Measurements from ENCODE around the gene TMEM178A. TPM values are rescaled to one million over a fixed set of nuclear protein-coding genes. Genes with fewer than 3 reads are reported as not detected.

The TMEM178A gene
- total RNA-seq, 1 donor: 0.72 TPM

DNA sequence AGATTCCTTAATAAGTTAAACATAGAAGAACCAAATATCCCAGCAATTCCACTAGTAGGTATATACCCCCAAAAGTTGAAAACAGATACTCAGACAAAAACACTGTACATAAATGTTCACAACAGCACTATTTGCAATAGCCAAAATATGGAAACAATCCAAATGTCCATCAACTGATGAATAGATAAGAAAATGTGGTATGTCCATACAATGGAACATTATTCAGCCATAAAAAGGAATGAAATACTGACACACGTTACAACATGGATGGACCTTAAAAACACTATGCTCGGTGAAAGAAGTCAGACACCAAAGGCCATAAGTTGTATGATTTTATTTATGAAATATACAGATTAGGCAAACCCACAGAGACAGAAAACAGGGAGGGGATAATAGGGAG lies 12.5 kb downstream of the TMEM178A start:
- no peaks in the 10 kb centered on the region for H4K20me1 ChIP-seq (ENCODE audit: insufficient read depth, low read length)
- H3K27me3 ChIP-seq (ENCODE audit: insufficient read depth, low read length): peaks cover 15% of the 10 kb centered on the region
- no peak overlapping the region for H3K4me3 ChIP-seq (ENCODE audit: insufficient read depth, low read length)
- TF ChIP-seq, protein P1, sequence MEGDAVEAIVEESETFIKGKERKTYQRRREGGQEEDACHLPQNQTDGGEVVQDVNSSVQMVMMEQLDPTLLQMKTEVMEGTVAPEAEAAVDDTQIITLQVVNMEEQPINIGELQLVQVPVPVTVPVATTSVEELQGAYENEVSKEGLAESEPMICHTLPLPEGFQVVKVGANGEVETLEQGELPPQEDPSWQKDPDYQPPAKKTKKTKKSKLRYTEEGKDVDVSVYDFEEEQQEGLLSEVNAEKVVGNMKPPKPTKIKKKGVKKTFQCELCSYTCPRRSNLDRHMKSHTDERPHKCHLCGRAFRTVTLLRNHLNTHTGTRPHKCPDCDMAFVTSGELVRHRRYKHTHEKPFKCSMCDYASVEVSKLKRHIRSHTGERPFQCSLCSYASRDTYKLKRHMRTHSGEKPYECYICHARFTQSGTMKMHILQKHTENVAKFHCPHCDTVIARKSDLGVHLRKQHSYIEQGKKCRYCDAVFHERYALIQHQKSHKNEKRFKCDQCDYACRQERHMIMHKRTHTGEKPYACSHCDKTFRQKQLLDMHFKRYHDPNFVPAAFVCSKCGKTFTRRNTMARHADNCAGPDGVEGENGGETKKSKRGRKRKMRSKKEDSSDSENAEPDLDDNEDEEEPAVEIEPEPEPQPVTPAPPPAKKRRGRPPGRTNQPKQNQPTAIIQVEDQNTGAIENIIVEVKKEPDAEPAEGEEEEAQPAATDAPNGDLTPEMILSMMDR (IDR thresholded peaks at IDR 0.05; ENCODE audit: extremely low read depth, low read depth, low read length): no peak
- no peak overlapping the region for H3K4me2 ChIP-seq (ENCODE audit: insufficient read depth, low read length)
- H3K27ac ChIP-seq (ENCODE audit: low read depth, low read length): no peak overlapping the region
- H3K4me1 ChIP-seq (ENCODE audit: insufficient read depth, low read length): no peaks in the 10 kb centered on the region
- no peak overlapping the region for H2AFZ ChIP-seq (ENCODE audit: low read length)
- H3K79me2 ChIP-seq (ENCODE audit: insufficient read depth, low read length): no peaks in the 10 kb centered on the region
- no peaks in the 10 kb centered on the region for H3K36me3 ChIP-seq (ENCODE audit: insufficient read depth, low read length)
- DNase-seq (ENCODE audit: insufficient read length, low spot score, missing footprints): no peak
- H3K9me3 ChIP-seq (ENCODE audit: low read depth, low read length): no peaks in the 10 kb centered on the region

DNA sequence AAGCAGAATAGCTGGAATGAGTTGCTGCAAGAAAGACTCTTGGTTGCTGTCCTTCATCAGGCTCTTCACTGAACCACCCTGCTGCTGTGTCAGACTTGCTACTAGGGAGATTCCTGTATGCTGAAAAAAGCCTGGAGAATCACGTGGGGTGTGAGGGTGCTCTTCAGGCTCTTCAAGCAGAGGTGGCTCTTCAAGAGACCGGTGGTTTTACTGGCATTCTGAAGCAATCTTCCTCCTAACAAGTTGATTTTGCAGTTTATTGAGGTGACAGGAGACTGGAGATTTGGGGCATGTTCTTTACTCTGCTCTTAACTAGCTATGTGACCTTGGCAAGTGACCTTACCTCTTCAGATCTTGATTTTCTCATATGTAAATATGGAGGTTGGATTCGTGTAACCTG lies 14.1 kb downstream of the TMEM178A start:
- no peaks in the 10 kb centered on the region for H3K79me2 ChIP-seq (ENCODE audit: insufficient read depth, low read length)
- no peak for DNase-seq (ENCODE audit: insufficient read length, low spot score, missing footprints)
- H3K4me3 ChIP-seq (ENCODE audit: insufficient read depth, low read length): no peak overlapping the region
- no peaks in the 10 kb centered on the region for H3K9me3 ChIP-seq (ENCODE audit: low read depth, low read length)
- H2AFZ ChIP-seq (ENCODE audit: low read length): no peak overlapping the region
- H3K27ac ChIP-seq (ENCODE audit: low read depth, low read length): no peak overlapping the region
- peaks cover 3% of the 10 kb centered on the region for H3K27me3 ChIP-seq (ENCODE audit: insufficient read depth, low read length)
- no peaks in the 10 kb centered on the region for H4K20me1 ChIP-seq (ENCODE audit: insufficient read depth, low read length)
- TF ChIP-seq, protein P1 (IDR thresholded peaks at IDR 0.05; ENCODE audit: extremely low read depth, low read depth, low read length): no peak
- H3K36me3 ChIP-seq (ENCODE audit: insufficient read depth, low read length): no peaks in the 10 kb centered on the region
- no peaks in the 10 kb centered on the region for H3K4me1 ChIP-seq (ENCODE audit: insufficient read depth, low read length)
- H3K4me2 ChIP-seq (ENCODE audit: insufficient read depth, low read length): no peak overlapping the region

DNA sequence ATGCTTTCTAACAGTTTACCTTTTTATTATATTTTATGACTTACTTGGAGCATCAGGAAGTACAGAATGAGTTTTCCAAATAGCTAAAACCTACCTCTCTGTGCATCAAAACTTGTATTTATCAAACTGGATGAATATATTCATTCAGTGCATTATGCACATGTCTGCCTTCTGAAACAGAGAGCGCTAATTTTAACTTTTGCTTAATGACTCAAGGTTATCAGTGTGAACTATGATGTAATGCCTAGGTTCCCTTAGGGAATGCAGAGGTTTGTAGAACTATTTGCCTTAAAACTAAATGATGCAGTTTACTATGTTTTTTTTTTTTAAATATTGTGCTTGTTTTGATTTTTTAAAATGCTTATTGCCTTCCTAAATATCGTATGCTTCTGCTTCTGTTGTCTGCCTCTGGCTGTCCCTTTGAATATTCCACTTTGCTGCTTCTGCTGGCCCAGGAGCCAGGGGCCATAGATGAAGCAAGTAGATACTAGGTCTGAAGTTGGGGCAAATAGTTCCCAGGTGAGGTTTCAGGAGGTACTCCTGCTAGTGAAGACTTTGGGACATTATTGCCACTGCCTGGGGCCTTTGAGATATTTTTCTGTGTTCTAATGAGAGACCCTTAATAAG lies 16.5 kb downstream of the TMEM178A start:
- H4K20me1 ChIP-seq (ENCODE audit: insufficient read depth, low read length): no peaks in the 10 kb centered on the region
- H3K4me3 ChIP-seq (ENCODE audit: insufficient read depth, low read length): no peak overlapping the region
- H3K27ac ChIP-seq (ENCODE audit: low read depth, low read length): no peak overlapping the region
- H3K4me2 ChIP-seq (ENCODE audit: insufficient read depth, low read length): no peak overlapping the region
- no peaks in the 10 kb centered on the region for H3K36me3 ChIP-seq (ENCODE audit: insufficient read depth, low read length)
- TF ChIP-seq, protein P1 (IDR thresholded peaks at IDR 0.05; ENCODE audit: extremely low read depth, low read depth, low read length): no peak
- no peaks in the 10 kb centered on the region for H3K9me3 ChIP-seq (ENCODE audit: low read depth, low read length)
- peaks cover 3% of the 10 kb centered on the region for H3K27me3 ChIP-seq (ENCODE audit: insufficient read depth, low read length)
- H2AFZ ChIP-seq (ENCODE audit: low read length): no peak overlapping the region
- H3K4me1 ChIP-seq (ENCODE audit: insufficient read depth, low read length): no peaks in the 10 kb centered on the region
- H3K79me2 ChIP-seq (ENCODE audit: insufficient read depth, low read length): no peaks in the 10 kb centered on the region
- DNase-seq (ENCODE audit: insufficient read length, low spot score, missing footprints): no peak

DNA sequence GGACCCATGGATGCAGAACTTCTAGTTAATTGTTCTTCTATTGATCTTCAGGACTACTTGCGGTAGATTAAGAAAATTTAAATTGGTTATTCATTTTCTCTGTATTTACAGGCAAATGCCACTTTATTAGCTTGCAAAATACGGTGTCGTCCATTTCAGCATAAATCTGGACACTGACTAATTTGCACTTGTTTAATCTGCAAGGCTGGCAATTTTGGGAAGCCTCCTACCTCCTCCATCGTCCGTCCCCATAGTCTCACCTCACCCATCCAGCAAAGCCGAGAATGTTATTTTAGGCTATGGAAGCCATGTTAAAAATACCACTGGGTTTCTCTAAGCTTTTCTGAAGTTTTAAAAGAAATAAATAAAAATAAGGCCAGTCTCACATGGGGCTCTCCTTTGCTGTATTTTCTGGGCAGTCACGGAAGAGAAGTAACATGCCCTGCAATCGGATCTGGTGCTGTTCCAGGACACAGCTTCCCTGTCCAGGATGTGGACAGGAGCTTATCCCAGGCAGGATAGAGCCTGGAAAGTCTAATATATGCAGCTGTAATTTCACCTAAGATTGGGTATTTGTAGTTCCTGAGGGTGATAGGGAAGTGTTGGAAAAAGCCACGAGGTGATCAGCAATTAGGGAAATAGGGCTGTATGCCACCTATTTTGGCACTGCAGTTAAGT lies 17.4 kb downstream of the TMEM178A start:
- TF ChIP-seq, protein P1 (IDR thresholded peaks at IDR 0.05; ENCODE audit: extremely low read depth, low read depth, low read length): no peak
- Histone ChIP-seq H3K4me2 (ENCODE audit: insufficient read depth, low read length) (no peak overlapping the region), H3K4me1 (ENCODE audit: insufficient read depth, low read length) (no peaks in the 10 kb centered on the region), H3K27me3 (ENCODE audit: insufficient read depth, low read length) (no peaks in the 10 kb centered on the region), H2AFZ (ENCODE audit: low read length) (no peak overlapping the region), H3K27ac (ENCODE audit: low read depth, low read length) (no peak overlapping the region), H3K79me2 (ENCODE audit: insufficient read depth, low read length) (no peaks in the 10 kb centered on the region), H3K4me3 (ENCODE audit: insufficient read depth, low read length) (no peak overlapping the region), H3K36me3 (ENCODE audit: insufficient read depth, low read length) (no peaks in the 10 kb centered on the region), H3K9me3 (ENCODE audit: low read depth, low read length) (no peaks in the 10 kb centered on the region), H4K20me1 (ENCODE audit: insufficient read depth, low read length) (no peaks in the 10 kb centered on the region)
- no peak for DNase-seq (ENCODE audit: insufficient read length, low spot score, missing footprints)

Measured in osteoblast (primary cell).